Measurements from ENCODE around the gene OMP.

GRCh38 chr11:77110836-77111235 lies 8.2 kb downstream of the OMP start:
- TF ChIP-seq POLR2AphosphoS5 (IDR thresholded peaks at IDR 0.05; ENCODE audit: low read depth, low read length) (no peak), POLR2A (IDR thresholded peaks at IDR 0.05; ENCODE audit: low read depth, low read length) (no peak)

Measured in GM12892 (cell line).